Measurements from ENCODE around the gene MX1.

Gene MX1

GRCh38 chr21:41460578-41461527, 34.8 kb downstream of the MX1 start:
- peak; percentile 58 for DNase-seq

GRCh38 chr21:41465176-41465781, 39.2 kb downstream of the MX1 start:
- DNase-seq, result no peak

GRCh38 chr21:41466024-41466820, 40.2 kb downstream of the MX1 start:
- no peak for DNase-seq

- no peak for DNase-seq
These were observed 44.0 kb downstream of the MX1 start for GRCh38 chr21:41470054-41470453.

GRCh38 chr21:41472753-41473548, 46.9 kb downstream of the MX1 start:
- DNase-seq, result no peak

GRCh38 chr21:41475714-41476420, 49.8 kb downstream of the MX1 start:
- DNase-seq, result no peak

GRCh38 chr21:41477641-41478318, 51.7 kb downstream of the MX1 start:
- no peak for DNase-seq

GRCh38 chr21:41478319-41479177, 52.5 kb downstream of the MX1 start:
- DNase-seq, result no peak

GRCh38 chr21:41479686-41480085, 53.6 kb downstream of the MX1 start:
- DNase-seq, result no peak

GRCh38 chr21:41480086-41480690, 54.1 kb downstream of the MX1 start:
- DNase-seq, result no peak

- no peak for DNase-seq
These were observed 55.2 kb downstream of the MX1 start for GRCh38 chr21:41481191-41481590.

- no peak for DNase-seq
These were observed 56.3 kb downstream of the MX1 start for GRCh38 chr21:41482301-41482700.

- no peak for DNase-seq
These were observed 56.9 kb downstream of the MX1 start for GRCh38 chr21:41482980-41483379.

- peak; percentile 26 for DNase-seq
These were observed 57.4 kb downstream of the MX1 start for GRCh38 chr21:41483415-41483814.

GRCh38 chr21:41483973-41484372, 57.9 kb downstream of the MX1 start:
- peak; percentile 7 for DNase-seq

- DNase-seq, result no peak
These were observed 61.0 kb downstream of the MX1 start for GRCh38 chr21:41487082-41487481.

GRCh38 chr21:41488080-41488479, 62.0 kb downstream of the MX1 start:
- peak; percentile 10 for DNase-seq

- no peak for DNase-seq
These were observed 63.3 kb downstream of the MX1 start for GRCh38 chr21:41489329-41489728.

GRCh38 chr21:41490330-41490729, 64.3 kb downstream of the MX1 start:
- no peak for DNase-seq

- no peak for DNase-seq
These were observed 65.4 kb downstream of the MX1 start for GRCh38 chr21:41491412-41491811.
